Liver (tissue), 9 donors: ENCODE results near the gene TLE3. TPM values are rescaled to one million over a fixed set of nuclear protein-coding genes. Genes with fewer than 3 reads are reported as not detected.

Source experiments
- DNase-seq: peaks from one replicate; pipeline ENCODE4 v3.0.0-alpha.2; 2017; ENCODE audit warnings: low spot score
- H3K27ac ChIP-seq, 2 donors: one replicate each; pipeline ENCODE4 v1.7.0; 2013; ENCODE audit warnings: inconsistent platforms in 2 of 2, low read length in 2 of 2, control low read depth in 1 of 2, low read depth in 1 of 2, mild to moderate bottlenecking in 1 of 2
- H3K27me3 ChIP-seq, 4 donors: one replicate each; pipeline versions ENCODE4 v1.6.1 to v1.7.0; 2013; ENCODE audit warnings: low read length in 3 of 4, inconsistent platforms in 1 of 4, mild to moderate bottlenecking in 1 of 4, moderate library complexity in 1 of 4; ENCODE audit not compliant: control insufficient read depth in 4 of 4, insufficient read depth in 4 of 4
- H3K36me3 ChIP-seq, 4 donors: one replicate each; pipeline versions ENCODE4 v1.6.1 to v1.7.0; 2013; ENCODE audit warnings: low read length in 3 of 4, mild to moderate bottlenecking in 3 of 4, low read depth in 1 of 4, moderate library complexity in 1 of 4; ENCODE audit not compliant: control insufficient read depth in 4 of 4, insufficient read depth in 3 of 4
- H3K4me1 ChIP-seq, 4 donors: one replicate each; pipeline versions ENCODE4 v1.6.1 to v1.7.0; 2013; ENCODE audit warnings: low read length in 3 of 4, mild to moderate bottlenecking in 3 of 4, moderate library complexity in 1 of 4; ENCODE audit not compliant: control insufficient read depth in 4 of 4, insufficient read depth in 4 of 4
- H3K4me3 ChIP-seq, 3 donors: one replicate each; pipeline versions ENCODE4 v1.6.1 to v1.7.0; 2013; ENCODE audit warnings: low read length in 3 of 3, control low read depth in 1 of 3, low read depth in 1 of 3, mild to moderate bottlenecking in 1 of 3
- H3K9ac ChIP-seq, 2 donors: one replicate each; pipeline ENCODE4 v1.7.0; 2013; ENCODE audit warnings: low read length in 2 of 2, mild to moderate bottlenecking in 2 of 2, moderate library complexity in 2 of 2, control low read depth in 1 of 2, low read depth in 1 of 2
- H3K9me3 ChIP-seq, 4 donors: one replicate each; pipeline versions ENCODE4 v1.6.1 to v1.7.0; 2013; ENCODE audit warnings: low read length in 3 of 4; ENCODE audit not compliant: control insufficient read depth in 4 of 4
- EGR1 ChIP-seq, 2 donors: IDR thresholded peaks; 2 replicates each; pipeline ENCODE4 v1.6.1; 2016 to 2018; ENCODE audit warnings: antibody characterized with exemption in 2 of 2, low read depth in 2 of 2
- FOXA1 ChIP-seq: IDR thresholded peaks from 2 replicates; pipeline ENCODE4 v1.6.1; 2016; ENCODE audit warnings: antibody characterized with exemption
- HNF4A ChIP-seq, 2 donors: conservative IDR thresholded peaks; 2 replicates each; pipeline ENCODE4 v1.6.1; 2016; ENCODE audit warnings: antibody characterized with exemption in 2 of 2, mild to moderate bottlenecking in 2 of 2
- HNF4G ChIP-seq: IDR thresholded peaks from 2 replicates; pipeline ENCODE4 v1.6.1; 2016; ENCODE audit warnings: antibody characterized with exemption
- MAX ChIP-seq: IDR thresholded peaks from 2 replicates; pipeline ENCODE4 v1.6.1; 2016; ENCODE audit warnings: antibody characterized with exemption
- NR2F2 ChIP-seq: IDR thresholded peaks from 2 replicates; pipeline ENCODE4 v1.6.1; 2016; ENCODE audit warnings: antibody characterized with exemption
- RAD21 ChIP-seq, 2 donors: IDR thresholded peaks; 2 replicates each; pipeline ENCODE4 v1.6.1; 2016; ENCODE audit warnings: antibody characterized with exemption in 2 of 2, mild to moderate bottlenecking in 2 of 2
- RXRA ChIP-seq, 2 donors: IDR thresholded peaks; 2 replicates each; pipeline ENCODE4 v1.6.1; 2017 to 2018; ENCODE audit warnings: antibody characterized with exemption in 2 of 2, mild to moderate bottlenecking in 1 of 2
- SP1 ChIP-seq: IDR thresholded peaks from 2 replicates; pipeline ENCODE4 v1.6.1; 2018; ENCODE audit warnings: antibody characterized with exemption, mild to moderate bottlenecking
- TAF1 ChIP-seq: conservative IDR thresholded peaks from 2 replicates; pipeline ENCODE4 v1.6.1; 2016; ENCODE audit warnings: antibody characterized with exemption, mild to moderate bottlenecking
- WGBS: extraction: QIAGEN DNeasy Blood & Tissue Kit; methylation state at CpG from one replicate; pipeline ENCODE4 v1.1.7; 2013; 5-methylcytosine and 5-hydroxymethylcytosine counted together
- polyA plus RNA-seq, 2 donors: library from polyadenylated mRNA; stranded (reverse) in 1 of 2; unstranded in 1 of 2; fragments of 200-250 nt in 1 of 2; fragments of >200 nt in 1 of 2; fragmentation: Nextera tagmentation in 1 of 2; extraction: Ambion mirVana in 1 of 2; gene quantifications; one replicate each; pipeline versions ENCODE4 v1.2.1 to v1.2.3, GENCODE V29; 2013 to 2015
- total RNA-seq, 2 donors: library from RNA; depleted of rRNA; stranded (reverse); fragments of >200 nt; gene quantifications; one replicate each; pipeline ENCODE4 v1.2.3, GENCODE V29; 2014
- TF ChIP-seq, protein P1 (sequence below): fragments of 150-350 bp; IDR thresholded peaks from 2 replicates; pipeline ENCODE4 v1.5.1; 2017; ENCODE audit warnings: improper control_type of control experiment, low read depth, low read length; ENCODE audit not compliant: missing input control
- TF ChIP-seq, protein P2 (sequence below): IDR thresholded peaks from 2 replicates; pipeline ENCODE4 v1.6.1; 2016; ENCODE audit warnings: antibody characterized with exemption
- TF ChIP-seq, protein P3 (sequence below): IDR thresholded peaks from 2 replicates; pipeline ENCODE4 v1.6.1; 2016; ENCODE audit warnings: antibody characterized with exemption
- donor health status: healthy.
- donor health status: healthy.
- donor health status: healthy.
- donor health status: healthy.
- donor health status: healthy.

TLE3 gene
- total and polyA plus RNA-seq, 4 donors: 1.2 to 13.7 (median 8.5) TPM

GRCh38 chr15:70060993-70061305 lies 36.8 kb downstream of the TLE3 start:
- Histone ChIP-seq H3K9ac (no peak overlapping the region), H3K9me3 (no peaks in the 10 kb centered on the region), H3K4me3 (no peak overlapping the region), H3K27me3 (no peaks in the 10 kb centered on the region), H3K36me3 (peaks cover 13 to 53% (median 20%) of the 10 kb centered on the region in 4 donors), H3K4me1 (peaks cover 2 to 17% (median 14%) of the 10 kb centered on the region in 4 donors), H3K27ac (no peak overlapping the region)
- WGBS: 96% methylated on average over 8 of the region's 8 CpGs
- TF ChIP-seq, protein P1, sequence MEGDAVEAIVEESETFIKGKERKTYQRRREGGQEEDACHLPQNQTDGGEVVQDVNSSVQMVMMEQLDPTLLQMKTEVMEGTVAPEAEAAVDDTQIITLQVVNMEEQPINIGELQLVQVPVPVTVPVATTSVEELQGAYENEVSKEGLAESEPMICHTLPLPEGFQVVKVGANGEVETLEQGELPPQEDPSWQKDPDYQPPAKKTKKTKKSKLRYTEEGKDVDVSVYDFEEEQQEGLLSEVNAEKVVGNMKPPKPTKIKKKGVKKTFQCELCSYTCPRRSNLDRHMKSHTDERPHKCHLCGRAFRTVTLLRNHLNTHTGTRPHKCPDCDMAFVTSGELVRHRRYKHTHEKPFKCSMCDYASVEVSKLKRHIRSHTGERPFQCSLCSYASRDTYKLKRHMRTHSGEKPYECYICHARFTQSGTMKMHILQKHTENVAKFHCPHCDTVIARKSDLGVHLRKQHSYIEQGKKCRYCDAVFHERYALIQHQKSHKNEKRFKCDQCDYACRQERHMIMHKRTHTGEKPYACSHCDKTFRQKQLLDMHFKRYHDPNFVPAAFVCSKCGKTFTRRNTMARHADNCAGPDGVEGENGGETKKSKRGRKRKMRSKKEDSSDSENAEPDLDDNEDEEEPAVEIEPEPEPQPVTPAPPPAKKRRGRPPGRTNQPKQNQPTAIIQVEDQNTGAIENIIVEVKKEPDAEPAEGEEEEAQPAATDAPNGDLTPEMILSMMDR: no peak
- TF ChIP-seq, protein P2, sequence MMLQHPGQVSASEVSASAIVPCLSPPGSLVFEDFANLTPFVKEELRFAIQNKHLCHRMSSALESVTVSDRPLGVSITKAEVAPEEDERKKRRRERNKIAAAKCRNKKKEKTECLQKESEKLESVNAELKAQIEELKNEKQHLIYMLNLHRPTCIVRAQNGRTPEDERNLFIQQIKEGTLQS: no peak
- TF ChIP-seq MAX: no peak
- TF ChIP-seq HNF4A (conservative IDR thresholded peaks at IDR 0.05): no peak
- no peak for TF ChIP-seq RXRA (IDR thresholded peaks at IDR 0.05)
- TF ChIP-seq NR2F2: no peak
- no peak for TF ChIP-seq FOXA1
- no peak for TF ChIP-seq SP1
- TF ChIP-seq HNF4G: no peak
- DNase-seq: no peak

- WGBS: 95% methylated on average over 26 of the region's 26 CpGs
- no peaks in the 10 kb centered on the region for H3K9me3 ChIP-seq
- DNase-seq: no peak
Observed at GRCh38 chr15:70060214-70060992, 37.3 kb downstream of the TLE3 start.

DNA sequence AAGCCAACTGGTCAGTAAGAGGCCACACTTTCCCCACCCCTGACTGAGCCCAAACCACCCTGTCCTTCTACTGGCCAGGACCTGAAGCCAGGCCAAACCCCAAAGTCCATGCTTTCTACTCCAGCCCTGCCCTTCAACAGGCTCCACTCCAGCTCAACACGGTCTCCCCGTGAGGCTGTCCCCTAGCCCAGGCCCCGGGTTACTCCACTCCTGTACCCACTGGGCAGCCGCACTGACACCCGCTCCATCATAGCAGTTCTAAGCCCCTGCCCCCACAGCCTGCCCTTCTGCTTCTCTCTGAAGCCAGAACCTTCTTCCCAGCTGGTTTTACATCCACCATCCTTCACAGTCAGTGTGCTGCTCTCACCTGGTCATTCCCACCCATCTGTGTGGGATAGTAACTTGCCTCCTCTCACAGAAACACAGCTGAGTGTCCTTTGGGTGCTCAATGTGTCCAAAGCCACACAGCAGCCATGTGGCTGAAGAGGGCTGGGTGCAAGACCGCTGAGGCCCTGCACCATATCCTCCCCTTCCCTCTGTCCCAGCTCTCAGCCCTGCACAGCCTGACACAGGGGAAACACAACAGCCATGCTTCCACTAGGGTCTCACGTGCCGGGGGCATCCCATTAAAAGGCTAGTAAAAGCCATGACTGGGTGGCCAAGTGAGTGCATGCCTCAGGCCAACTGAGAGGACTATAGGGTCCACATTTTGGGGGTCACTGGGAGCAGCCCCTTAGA lies 38.1 kb downstream of the TLE3 start:
- Histone ChIP-seq H3K27ac (no peak overlapping the region), H3K9me3 (no peaks in the 10 kb centered on the region), H3K4me1 (peaks cover 2 to 6% (median 4%) of the 10 kb centered on the region in 4 donors), H3K4me3 (no peak overlapping the region), H3K36me3 (peaks cover 18 to 66% (median 28%) of the 10 kb centered on the region in 4 donors), H3K9ac (no peak overlapping the region), H3K27me3 (no peaks in the 10 kb centered on the region)
- TF ChIP-seq, protein P3, sequence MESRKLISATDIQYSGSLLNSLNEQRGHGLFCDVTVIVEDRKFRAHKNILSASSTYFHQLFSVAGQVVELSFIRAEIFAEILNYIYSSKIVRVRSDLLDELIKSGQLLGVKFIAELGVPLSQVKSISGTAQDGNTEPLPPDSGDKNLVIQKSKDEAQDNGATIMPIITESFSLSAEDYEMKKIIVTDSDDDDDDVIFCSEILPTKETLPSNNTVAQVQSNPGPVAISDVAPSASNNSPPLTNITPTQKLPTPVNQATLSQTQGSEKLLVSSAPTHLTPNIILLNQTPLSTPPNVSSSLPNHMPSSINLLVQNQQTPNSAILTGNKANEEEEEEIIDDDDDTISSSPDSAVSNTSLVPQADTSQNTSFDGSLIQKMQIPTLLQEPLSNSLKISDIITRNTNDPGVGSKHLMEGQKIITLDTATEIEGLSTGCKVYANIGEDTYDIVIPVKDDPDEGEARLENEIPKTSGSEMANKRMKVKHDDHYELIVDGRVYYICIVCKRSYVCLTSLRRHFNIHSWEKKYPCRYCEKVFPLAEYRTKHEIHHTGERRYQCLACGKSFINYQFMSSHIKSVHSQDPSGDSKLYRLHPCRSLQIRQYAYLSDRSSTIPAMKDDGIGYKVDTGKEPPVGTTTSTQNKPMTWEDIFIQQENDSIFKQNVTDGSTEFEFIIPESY: no peak
- no peak for TF ChIP-seq NR2F2
- TF ChIP-seq HNF4A (conservative IDR thresholded peaks at IDR 0.05): no peak
- no peak for TF ChIP-seq RAD21 (IDR thresholded peaks at IDR 0.05)
- no peak for TF ChIP-seq TAF1
- DNase-seq: no peak
- 92% methylated on average over 8 of the region's 8 CpGs for WGBS

More at GRCh38 chr15:70060214-70060992, 37.3 kb downstream of the TLE3 start:
- H3K4me3 ChIP-seq: no peak overlapping the region
- H3K27ac ChIP-seq: no peak overlapping the region
- H3K36me3 ChIP-seq: peaks cover 15 to 58% (median 25%) of the 10 kb centered on the region in 4 donors
- peaks cover 2 to 14% (median 11%) of the 10 kb centered on the region in 4 donors for H3K4me1 ChIP-seq
- no peaks in the 10 kb centered on the region for H3K27me3 ChIP-seq
- TF ChIP-seq HNF4G (no peak), EGR1 (IDR thresholded peaks at IDR 0.05; ENCODE audit: low read depth in 2 of 2) (no peak), RXRA (IDR thresholded peaks at IDR 0.05) (no peak)
- H3K9ac ChIP-seq: no peak overlapping the region
